ACC112 (cell line): ENCODE measurements around the gene MCCD1.
A peak's percentile ranks its signal among the peaks of the same experiment; 100 is the strongest.

Source experiments
- H2AFZ ChIP-seq: fragments of 200-600 bp; sonication (generic); one replicate; pipeline ENCODE4 v1.6.0; 2017; ENCODE audit warnings: antibody characterized with exemption, low read length; ENCODE audit not compliant: unreplicated experiment
- H3K27ac ChIP-seq: fragments of 200-600 bp; sonication (generic); 2 replicates; pipeline ENCODE4 v1.5.1; 2014; ENCODE audit warnings: low read depth, mild to moderate bottlenecking, antibody characterized with exemption, low read length, moderate library complexity
- H3K27me3 ChIP-seq: fragments of 200-600 bp; sonication (generic); 2 replicates; pipeline ENCODE4 v1.6.1; 2014; ENCODE audit warnings: mild to moderate bottlenecking, antibody characterized with exemption, low read length, moderate library complexity, mixed read lengths; ENCODE audit not compliant: insufficient read depth
- H3K36me3 ChIP-seq: fragments of 200-600 bp; sonication (generic); 2 replicates; pipeline ENCODE4 v1.6.1; 2016; ENCODE audit warnings: mild to moderate bottlenecking, antibody characterized with exemption, low read length, moderate library complexity, mixed read lengths; ENCODE audit not compliant: insufficient read depth
- H3K4me1 ChIP-seq: fragments of 200-600 bp; sonication (generic); one replicate; pipeline ENCODE4 v1.6.1; 2016; ENCODE audit warnings: low read length, mixed read lengths; ENCODE audit not compliant: insufficient read depth, unreplicated experiment, control insufficient read depth
- H3K4me3 ChIP-seq: fragments of 200-600 bp; sonication (generic); 2 replicates; pipeline ENCODE4 v1.5.1; 2014; ENCODE audit warnings: mild to moderate bottlenecking, low read depth, low read length
- H3K79me2 ChIP-seq: fragments of 200-600 bp; sonication (generic); one replicate; pipeline ENCODE4 v1.6.0; 2016; ENCODE audit warnings: low read length; ENCODE audit not compliant: control insufficient read depth, unreplicated experiment, insufficient read depth

MCCD1 gene

DNA sequence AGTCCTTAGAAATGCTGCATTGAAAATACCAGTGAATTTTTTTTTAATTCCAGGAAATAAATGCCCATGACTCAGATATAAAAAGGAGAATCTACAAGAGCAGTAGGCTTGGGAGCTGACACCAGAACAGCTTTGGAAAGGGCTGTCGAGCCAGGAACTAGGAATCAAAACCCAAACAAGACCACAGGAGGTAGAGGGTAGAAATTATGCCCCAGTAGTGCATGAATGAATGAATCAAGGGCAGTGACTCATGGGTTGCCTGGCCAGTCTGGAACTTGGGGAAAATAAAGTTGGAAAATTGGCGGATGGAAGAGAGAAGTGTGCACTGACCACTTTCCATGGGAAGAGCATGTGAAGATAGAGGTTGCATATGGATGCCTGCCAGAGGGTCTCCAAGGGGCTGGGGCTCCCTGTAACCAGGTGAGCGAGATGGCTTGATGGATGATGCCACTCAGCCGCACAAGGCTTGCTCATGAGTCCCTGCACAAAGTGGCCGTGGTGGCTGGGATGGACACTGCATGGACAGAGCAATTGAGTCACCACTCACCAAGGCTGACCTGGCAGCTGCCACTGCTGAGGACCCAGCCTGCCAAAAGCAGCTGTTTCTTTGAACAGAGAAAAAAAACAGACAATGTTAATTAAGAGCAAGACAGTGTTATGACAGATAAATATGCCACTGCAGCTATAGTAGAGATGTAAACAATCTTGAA is 15.2 kb upstream of the MCCD1 start:
- Histone ChIP-seq H3K4me1 (peaks cover 25% of the 10 kb centered on the region), H2AFZ (no peak overlapping the region), H3K79me2 (no peaks in the 10 kb centered on the region), H3K27me3 (no peaks in the 10 kb centered on the region), H3K4me3 (no peak overlapping the region), H3K36me3 (peaks cover 9% of the 10 kb centered on the region; the same call in 1 of the 2 replicates), H3K27ac (peak overlapping the region; percentile 15; the same call in 1 of the 2 replicates)

- no peaks in the 10 kb centered on the region for H3K36me3 ChIP-seq
- no peaks in the 10 kb centered on the region for H3K27me3 ChIP-seq
- no peak overlapping the region for H2AFZ ChIP-seq
- H3K27ac ChIP-seq = no peak overlapping the region
- H3K79me2 ChIP-seq = no peaks in the 10 kb centered on the region
- H3K4me3 ChIP-seq = no peak overlapping the region
- H3K4me1 ChIP-seq = peaks cover 20% of the 10 kb centered on the region
Measured at GRCh38 chr6:31521835-31522234, 6.9 kb upstream of the MCCD1 start.

- Histone ChIP-seq H3K79me2 (no peaks in the 10 kb centered on the region), H2AFZ (peak overlapping the region; percentile 5), H3K27ac (peak overlapping the region; percentile 83), H3K36me3 (no peaks in the 10 kb centered on the region), H3K4me3 (no peak overlapping the region), H3K4me1 (peaks cover 22% of the 10 kb centered on the region), H3K27me3 (no peaks in the 10 kb centered on the region)
Measured at GRCh38 chr6:31525553-31525931, 3.2 kb upstream of the MCCD1 start.

GRCh38 chr6:31525932-31526591 is 2.7 kb upstream of the MCCD1 start:
- Histone ChIP-seq H2AFZ (peak overlapping the region; percentile 5), H3K79me2 (no peaks in the 10 kb centered on the region), H3K27me3 (no peaks in the 10 kb centered on the region), H3K4me1 (peaks cover 22% of the 10 kb centered on the region), H3K27ac (peak overlapping the region; percentile 83), H3K4me3 (no peak overlapping the region), H3K36me3 (peaks cover 3% of the 10 kb centered on the region; the same call in 1 of the 2 replicates)

DNA sequence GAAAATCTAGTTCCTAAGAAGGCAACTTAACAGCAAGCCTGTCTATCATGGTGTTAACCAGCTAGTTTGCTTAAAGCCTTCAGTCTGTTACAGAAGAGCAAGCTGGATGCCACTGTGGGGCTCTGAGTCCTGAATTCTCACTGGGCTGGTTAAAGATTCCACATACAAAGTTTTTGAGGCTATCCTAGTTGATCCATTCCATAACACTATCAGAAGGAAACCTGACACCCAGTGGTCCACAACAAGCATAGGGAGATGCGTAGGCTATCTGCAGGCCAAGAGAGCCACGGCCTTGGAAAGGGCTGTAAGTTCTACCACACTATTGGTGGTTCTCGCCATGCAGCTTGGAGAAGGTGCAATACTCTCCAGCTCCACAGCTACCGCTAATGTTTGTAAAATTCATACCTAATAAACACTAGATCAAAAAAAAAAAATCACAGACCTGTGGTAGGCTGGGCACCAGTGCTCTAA is 420 bp upstream of the MCCD1 start:
- Histone ChIP-seq H3K4me3 (no peak overlapping the region), H3K79me2 (peaks cover 4% of the 10 kb centered on the region), H3K27ac (0 out of 2 replicates have a peak overlapping the region, but pooled peaks have one; percentile 28), H3K4me1 (peaks cover 22% of the 10 kb centered on the region), H2AFZ (no peak overlapping the region), H3K36me3 (peaks cover 13% of the 10 kb centered on the region; the same call in 1 of the 2 replicates), H3K27me3 (no peaks in the 10 kb centered on the region)

- no peak overlapping the region for H3K27ac ChIP-seq
- H3K36me3 ChIP-seq = peaks cover 22% of the 10 kb centered on the region
Measured at GRCh38 chr6:31529329-31530150, 778 bp downstream of the MCCD1 start.

DNA sequence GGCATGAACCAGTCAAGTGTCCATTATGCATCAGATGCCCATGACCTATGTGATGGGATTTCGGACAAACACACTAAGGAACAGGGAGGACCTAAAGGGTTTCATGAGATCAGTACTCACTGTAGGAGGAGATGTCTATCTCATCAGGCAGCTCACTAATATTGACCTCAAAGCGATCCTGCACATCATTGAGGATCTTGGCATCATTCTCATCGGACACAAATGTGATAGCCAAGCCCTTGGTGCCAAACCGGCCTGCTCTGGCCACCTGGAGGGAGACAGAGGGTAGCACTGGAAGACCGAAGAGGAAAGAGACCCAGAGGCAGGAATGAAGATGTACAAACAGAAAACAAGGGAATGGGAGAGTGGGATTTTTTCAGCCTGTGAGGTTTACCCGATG is 1.9 kb downstream of the MCCD1 start:
- no peak overlapping the region for H3K27ac ChIP-seq
- peaks cover 16% of the 10 kb centered on the region for H3K79me2 ChIP-seq
- H3K4me3 ChIP-seq = no peak overlapping the region
- peaks cover 32% of the 10 kb centered on the region for H3K36me3 ChIP-seq
- H3K27me3 ChIP-seq = no peaks in the 10 kb centered on the region
- H2AFZ ChIP-seq = no peak overlapping the region
- H3K4me1 ChIP-seq = peaks cover 19% of the 10 kb centered on the region

More at GRCh38 chr6:31529329-31530150, 778 bp downstream of the MCCD1 start:
- Histone ChIP-seq H3K79me2 (peaks cover 9% of the 10 kb centered on the region), H3K27me3 (no peaks in the 10 kb centered on the region), H3K4me3 (no peak overlapping the region), H3K4me1 (peaks cover 22% of the 10 kb centered on the region), H2AFZ (no peak overlapping the region)

DNA sequence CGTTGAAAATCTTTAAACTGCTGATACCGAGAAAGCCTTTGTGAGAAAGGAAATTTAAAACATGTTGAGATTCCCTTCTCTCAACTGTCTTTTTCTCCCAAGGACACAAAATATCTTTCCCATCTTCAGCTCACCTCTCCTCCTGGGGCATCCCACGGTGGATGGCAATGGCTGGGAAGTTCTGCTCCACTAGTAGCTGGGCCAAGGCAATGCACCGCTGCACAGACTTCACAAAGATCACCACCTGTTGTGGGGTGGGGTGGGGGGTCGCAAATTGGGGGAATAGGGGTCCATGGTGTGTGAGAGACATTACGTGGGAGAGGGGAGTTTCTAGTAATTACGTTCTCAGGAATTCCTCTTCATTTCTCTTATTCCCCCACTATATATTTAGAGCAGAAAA is 2.4 kb downstream of the MCCD1 start:
- peaks cover 21% of the 10 kb centered on the region for H3K79me2 ChIP-seq
- no peak overlapping the region for H3K4me3 ChIP-seq
- no peaks in the 10 kb centered on the region for H3K27me3 ChIP-seq
- peaks cover 38% of the 10 kb centered on the region for H3K36me3 ChIP-seq
- H3K4me1 ChIP-seq = peaks cover 14% of the 10 kb centered on the region
- H3K27ac ChIP-seq = no peak overlapping the region
- no peak overlapping the region for H2AFZ ChIP-seq

DNA sequence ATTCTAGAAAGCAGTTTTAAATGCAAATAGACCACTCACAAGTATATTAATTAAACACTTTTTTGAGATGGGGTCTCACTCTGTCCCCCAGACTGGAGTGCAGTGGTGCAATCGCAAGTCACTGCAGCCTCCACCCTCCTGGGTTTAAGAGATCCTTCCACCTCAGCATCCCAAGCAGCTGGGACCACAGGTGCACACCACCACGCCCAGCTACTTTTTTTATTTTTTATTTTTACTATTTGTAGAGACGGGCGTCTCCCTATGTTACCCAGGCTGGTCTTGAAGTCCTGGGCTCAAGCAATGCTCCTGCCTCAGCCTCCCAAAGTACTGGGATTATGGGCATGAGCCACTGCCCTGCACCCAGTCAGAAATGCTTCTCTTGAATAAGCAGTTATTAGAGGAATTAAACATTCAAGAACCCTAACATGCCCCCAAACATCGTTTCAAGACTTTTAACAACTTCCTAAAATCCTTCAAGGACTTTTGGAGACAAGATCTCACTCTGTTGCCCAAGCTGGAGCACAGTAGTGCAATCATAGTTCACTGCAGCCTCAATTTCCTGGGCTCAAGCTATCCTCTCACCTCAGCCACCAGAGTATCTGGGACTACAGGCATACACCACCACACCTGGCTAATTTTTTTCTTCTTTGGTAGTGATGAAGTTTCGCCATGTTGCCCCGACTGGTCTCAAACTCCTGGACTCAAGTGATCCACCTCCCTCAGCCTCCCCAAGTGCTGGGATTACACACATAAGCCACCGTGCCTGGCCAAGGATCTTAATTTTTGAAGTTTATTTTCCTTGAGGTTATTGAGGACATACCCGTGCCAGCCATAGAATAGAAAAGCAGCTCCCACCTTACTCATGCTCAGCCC is 3.2 kb downstream of the MCCD1 start:
- Histone ChIP-seq H3K27ac (no peak overlapping the region), H3K36me3 (peaks cover 44% of the 10 kb centered on the region), H2AFZ (no peak overlapping the region), H3K4me3 (no peak overlapping the region), H3K4me1 (peaks cover 5% of the 10 kb centered on the region), H3K79me2 (peaks cover 28% of the 10 kb centered on the region), H3K27me3 (no peaks in the 10 kb centered on the region)
